ENCODE results near the gene PLEKHO1.
"Not testable (repeated sequence)": the region's sequence is repeated elsewhere in the genome, so short reads cannot be mapped to it uniquely, and the experiment has no call there.

Gene PLEKHO1

GRCh38 chr1:150165622-150166612 lies 16.2 kb downstream of the PLEKHO1 start:
- no peak for DNase-seq (ENCODE audit: low read depth)
- H3K4me3 ChIP-seq (ENCODE audit: low read depth, low read length): no peak overlapping the region

- no peak overlapping the region for H3K4me3 ChIP-seq (ENCODE audit: low read depth, low read length)
- DNase-seq (ENCODE audit: low read depth): no peak
These were observed 19.4 kb downstream of the PLEKHO1 start for GRCh38 chr1:150168960-150169601.

- DNase-seq (ENCODE audit: low read depth): no peak
- no peak overlapping the region for H3K4me3 ChIP-seq (ENCODE audit: low read depth, low read length)
These were observed 22.1 kb downstream of the PLEKHO1 start for GRCh38 chr1:150171801-150172200.

- DNase-seq (ENCODE audit: low read depth): no peak
- no peak overlapping the region for H3K4me3 ChIP-seq (ENCODE audit: low read depth, low read length)
These were observed 23.4 kb downstream of the PLEKHO1 start for GRCh38 chr1:150173141-150173585.

- no peak for DNase-seq (ENCODE audit: low read depth)
These were observed 26.9 kb downstream of the PLEKHO1 start for GRCh38 chr1:150176593-150176992.

GRCh38 chr1:150178548-150178947 lies 28.8 kb downstream of the PLEKHO1 start:
- DNase-seq (ENCODE audit: low read depth): no peak
- H3K4me3 ChIP-seq (ENCODE audit: low read depth, low read length): no peak overlapping the region

More at GRCh38 chr1:150176593-150176992, 26.9 kb downstream of the PLEKHO1 start:
- no peak overlapping the region for H3K4me3 ChIP-seq (ENCODE audit: low read depth, low read length)

GRCh38 chr1:150179867-150180266 lies 30.2 kb downstream of the PLEKHO1 start:
- no peak overlapping the region for H3K4me3 ChIP-seq (ENCODE audit: low read depth, low read length)
- no peak for DNase-seq (ENCODE audit: low read depth)

- H3K4me3 ChIP-seq (ENCODE audit: low read depth, low read length): no peak overlapping the region
- DNase-seq (ENCODE audit: low read depth): no peak
These were observed 30.8 kb downstream of the PLEKHO1 start for GRCh38 chr1:150180474-150180873.

- DNase-seq (ENCODE audit: low read depth): no peak
- no peak overlapping the region for H3K4me3 ChIP-seq (ENCODE audit: low read depth, low read length)
These were observed 32.5 kb downstream of the PLEKHO1 start for GRCh38 chr1:150182247-150182646.

GRCh38 chr1:150183061-150183460 lies 33.3 kb downstream of the PLEKHO1 start:
- no peak for DNase-seq (ENCODE audit: low read depth)
- no peak overlapping the region for H3K4me3 ChIP-seq (ENCODE audit: low read depth, low read length)

- H3K4me3 ChIP-seq (ENCODE audit: low read depth, low read length): no peak overlapping the region
- no peak for DNase-seq (ENCODE audit: low read depth)
These were observed 35.8 kb downstream of the PLEKHO1 start for GRCh38 chr1:150185481-150185880.

- DNase-seq (ENCODE audit: low read depth); H3K4me3 ChIP-seq (ENCODE audit: low read depth, low read length): not testable (repeated sequence)
These were observed 36.7 kb downstream of the PLEKHO1 start for GRCh38 chr1:150186438-150186788.

- DNase-seq (ENCODE audit: low read depth): no peak
- no peak overlapping the region for H3K4me3 ChIP-seq (ENCODE audit: low read depth, low read length)
These were observed 37.3 kb downstream of the PLEKHO1 start for GRCh38 chr1:150186789-150187559.

GRCh38 chr1:150187560-150187931 lies 37.8 kb downstream of the PLEKHO1 start:
- no peak overlapping the region for H3K4me3 ChIP-seq (ENCODE audit: low read depth, low read length)
- DNase-seq (ENCODE audit: low read depth): no peak

- DNase-seq (ENCODE audit: low read depth): no peak
- no peak overlapping the region for H3K4me3 ChIP-seq (ENCODE audit: low read depth, low read length)
These were observed 42.3 kb downstream of the PLEKHO1 start for GRCh38 chr1:150192012-150192411.

GRCh38 chr1:150194381-150195031 lies 44.8 kb downstream of the PLEKHO1 start:
- no peak overlapping the region for H3K4me3 ChIP-seq (ENCODE audit: low read depth, low read length)
- no peak for DNase-seq (ENCODE audit: low read depth)

- DNase-seq (ENCODE audit: low read depth): no peak
- no peak overlapping the region for H3K4me3 ChIP-seq (ENCODE audit: low read depth, low read length)
These were observed 46.7 kb downstream of the PLEKHO1 start for GRCh38 chr1:150196417-150196816.

GRCh38 chr1:150207281-150207971 lies 57.7 kb downstream of the PLEKHO1 start:
- H3K4me3 ChIP-seq (ENCODE audit: low read depth, low read length): no peak overlapping the region
- DNase-seq (ENCODE audit: low read depth): no peak

- H3K4me3 ChIP-seq (ENCODE audit: low read depth, low read length); DNase-seq (ENCODE audit: low read depth): not testable (repeated sequence)
These were observed 58.7 kb downstream of the PLEKHO1 start for GRCh38 chr1:150208460-150208859.
